Pons (tissue), 1 donor: Measurements from ENCODE around the gene SLIT2.

Source experiments
- DNase-seq: peaks from one replicate; pipeline ENCODE4 v3.0.0-alpha.2; 2016; ENCODE audit warnings: low spot score

SLIT2 gene

DNA sequence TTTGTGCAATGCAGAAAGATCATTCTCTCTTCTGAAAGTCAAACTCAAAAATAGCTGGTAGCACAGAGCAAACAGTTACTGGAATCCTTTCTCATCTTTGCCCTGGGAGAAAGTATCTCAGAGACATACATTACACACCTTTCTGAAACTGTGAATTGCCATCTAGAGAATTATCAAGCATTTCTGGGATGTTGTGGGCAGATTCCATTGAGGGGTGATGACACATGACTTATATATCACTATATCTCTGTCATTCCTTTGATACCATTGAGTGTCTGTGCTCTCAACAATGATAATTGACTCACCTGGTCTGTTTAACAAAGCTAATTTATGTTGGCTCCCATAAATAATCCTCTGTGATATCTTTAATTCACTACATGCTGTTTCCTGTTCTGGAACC lies 13.0 kb downstream of the SLIT2 start:
- DNase-seq, result no peak

DNA sequence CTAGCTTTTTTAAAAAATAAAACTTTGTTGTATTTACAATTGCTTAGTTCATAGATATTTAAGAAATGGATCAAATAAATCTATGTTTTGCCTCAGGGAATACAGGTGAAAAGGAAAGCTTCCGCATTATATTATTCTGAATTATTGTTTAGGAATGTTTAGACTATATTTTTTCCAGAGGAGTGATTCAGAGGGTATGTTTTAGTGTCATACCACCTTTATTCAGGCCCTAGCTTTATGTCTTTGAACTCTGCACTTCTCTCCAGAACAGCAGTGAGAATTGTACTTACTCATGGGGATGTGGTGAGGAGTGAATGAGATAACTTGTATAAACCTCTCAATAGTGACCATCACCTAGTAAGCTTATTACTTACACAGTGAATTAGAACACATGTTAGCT lies 14.0 kb downstream of the SLIT2 start:
- no peak for DNase-seq

DNA sequence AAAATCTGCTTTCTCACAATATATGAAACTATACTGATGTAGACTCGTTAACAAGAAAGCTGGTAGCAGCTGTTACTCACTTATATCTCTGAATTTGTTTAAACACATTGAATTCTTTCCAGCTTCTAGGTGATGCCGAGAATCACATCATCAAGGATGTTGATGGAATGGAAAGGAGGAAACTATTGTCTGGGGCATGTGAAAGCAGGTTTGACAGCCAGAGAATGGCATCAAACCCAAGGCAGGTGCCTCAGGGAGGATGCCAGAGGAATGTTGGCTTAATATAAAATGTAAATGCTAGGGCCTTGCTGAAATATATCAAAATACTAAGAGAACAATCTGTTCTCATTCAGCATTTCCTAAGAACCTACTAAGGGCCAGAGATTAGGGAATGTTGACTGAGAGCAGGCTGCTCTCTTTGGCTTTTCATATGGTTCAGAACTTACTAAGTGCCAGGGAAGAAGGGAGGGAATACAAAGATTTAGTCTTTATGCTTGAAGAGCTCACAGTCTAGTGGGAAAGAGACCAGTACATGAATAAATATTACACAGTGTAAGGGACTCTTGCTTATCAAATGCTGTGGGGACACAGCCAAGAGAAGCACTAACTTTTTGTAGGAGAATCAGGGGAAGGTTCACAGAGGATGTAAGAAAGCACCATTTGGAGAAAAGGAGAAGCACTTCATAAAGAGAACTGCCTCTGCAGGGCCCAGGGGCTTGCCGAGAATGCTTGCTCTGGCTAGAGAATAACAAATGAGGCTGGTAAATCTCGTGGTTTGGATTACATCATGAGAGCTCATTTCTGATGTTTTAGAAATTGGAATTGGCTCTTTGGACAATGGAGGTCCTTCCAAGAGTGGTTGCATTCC lies 14.7 kb downstream of the SLIT2 start:
- DNase-seq, result no peak

- no peak for DNase-seq
Observed at GRCh38 chr4:20268028-20268427, 16.3 kb downstream of the SLIT2 start.

DNA sequence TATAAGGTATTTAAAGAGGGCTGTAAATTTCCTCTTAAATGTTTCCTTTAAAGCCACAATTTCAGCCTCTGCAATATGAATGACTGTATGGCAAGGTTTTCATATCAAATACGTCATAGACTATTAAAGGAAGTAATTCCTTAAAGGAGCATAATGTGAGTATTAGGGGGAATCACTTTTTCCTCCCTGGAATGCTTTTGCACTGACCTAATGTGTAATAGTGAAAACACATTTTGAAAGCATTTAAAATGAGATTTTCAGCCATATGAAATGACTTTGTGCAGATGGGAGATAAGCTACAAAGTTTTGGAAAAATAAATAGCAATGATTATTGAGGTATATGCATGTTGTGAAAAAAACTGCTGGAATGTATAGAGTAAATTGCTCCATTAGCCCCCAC lies 17.6 kb downstream of the SLIT2 start:
- DNase-seq, result no peak

GRCh38 chr4:20271950-20272349 lies 20.2 kb downstream of the SLIT2 start:
- DNase-seq, result no peak

GRCh38 chr4:20272411-20272872 lies 20.7 kb downstream of the SLIT2 start:
- no peak for DNase-seq

GRCh38 chr4:20273793-20274192 lies 22.1 kb downstream of the SLIT2 start:
- DNase-seq, result no peak

DNA sequence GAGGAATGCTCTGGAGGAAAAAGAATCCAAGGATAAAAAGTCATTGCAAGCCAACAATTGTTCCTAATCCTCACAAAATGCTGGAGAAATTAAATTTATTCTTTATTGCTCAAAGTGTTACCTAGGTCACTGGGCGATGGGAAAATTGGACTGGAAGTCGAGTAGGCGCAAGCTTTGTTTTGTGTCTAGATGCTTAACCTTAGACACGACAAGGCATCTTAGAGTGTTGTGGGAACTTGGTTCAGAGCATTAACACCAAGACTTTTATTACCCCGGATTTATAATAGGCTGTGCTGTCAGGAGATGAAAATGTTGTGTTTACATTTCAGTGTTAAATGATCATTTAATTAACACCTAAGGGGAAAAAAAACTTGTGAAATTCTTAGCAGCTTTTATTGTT lies 25.1 kb downstream of the SLIT2 start:
- DNase-seq, result no peak

DNA sequence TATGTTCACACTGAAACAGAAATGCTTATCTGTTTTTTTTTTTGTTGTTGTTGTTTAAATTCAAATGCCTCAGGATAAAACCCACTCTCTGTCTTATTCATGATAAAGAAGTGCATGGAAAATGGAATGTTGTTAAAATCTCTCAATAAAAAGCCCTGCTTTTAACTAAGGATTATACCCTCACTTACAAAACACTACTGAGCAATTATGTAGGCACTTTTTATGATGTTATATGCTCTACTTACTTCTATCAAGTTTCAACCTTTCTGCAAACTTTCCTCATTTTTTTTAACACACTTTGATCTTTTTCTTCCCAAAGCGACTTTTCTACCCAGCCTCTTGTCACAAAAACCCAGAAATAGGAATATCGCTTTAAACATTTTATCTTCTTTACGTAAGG lies 26.5 kb downstream of the SLIT2 start:
- DNase-seq, result no peak

- no peak for DNase-seq
Observed at GRCh38 chr4:20279381-20279780, 27.7 kb downstream of the SLIT2 start.

GRCh38 chr4:20281453-20281852 lies 29.7 kb downstream of the SLIT2 start:
- no peak for DNase-seq

GRCh38 chr4:20283039-20283438 lies 31.3 kb downstream of the SLIT2 start:
- DNase-seq, result no peak

GRCh38 chr4:20284990-20285389 lies 33.3 kb downstream of the SLIT2 start:
- no peak for DNase-seq

GRCh38 chr4:20287246-20287645 lies 35.5 kb downstream of the SLIT2 start:
- DNase-seq, result no peak

- DNase-seq, result no peak
Observed at GRCh38 chr4:20288047-20288650, 36.4 kb downstream of the SLIT2 start.

DNA sequence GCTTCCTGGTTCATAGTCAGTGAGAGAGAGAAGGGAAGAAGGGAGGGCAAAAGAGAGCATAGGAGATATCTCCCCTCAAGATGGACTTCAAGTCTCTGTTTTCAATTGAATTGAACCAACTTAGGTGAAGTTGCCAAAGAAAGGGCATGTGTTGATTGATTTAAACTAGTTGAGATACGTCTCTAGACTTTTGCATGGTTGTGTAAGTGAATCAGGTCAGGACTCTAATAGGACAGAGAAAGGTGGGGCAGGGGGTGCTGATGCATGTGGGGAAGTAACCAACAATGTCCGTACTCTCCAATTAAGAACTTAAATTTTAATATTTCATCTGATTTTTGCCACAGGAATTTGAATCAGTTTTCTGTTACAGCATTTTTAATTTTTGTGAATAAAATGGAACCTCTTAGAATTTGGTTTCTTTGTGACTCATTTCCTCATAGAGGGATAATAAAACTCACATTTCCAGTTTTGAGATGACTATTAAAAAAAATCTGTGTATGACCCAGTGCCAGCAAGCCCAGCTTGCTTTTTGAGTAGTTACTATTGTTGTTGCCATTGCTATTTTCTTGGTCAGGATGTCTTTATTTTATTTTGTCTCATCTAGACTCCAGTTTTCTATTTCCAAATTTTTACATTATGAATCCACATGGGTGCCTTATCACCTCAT lies 37.3 kb downstream of the SLIT2 start:
- DNase-seq, result no peak

GRCh38 chr4:20289782-20290181 lies 38.1 kb downstream of the SLIT2 start:
- no peak for DNase-seq

DNA sequence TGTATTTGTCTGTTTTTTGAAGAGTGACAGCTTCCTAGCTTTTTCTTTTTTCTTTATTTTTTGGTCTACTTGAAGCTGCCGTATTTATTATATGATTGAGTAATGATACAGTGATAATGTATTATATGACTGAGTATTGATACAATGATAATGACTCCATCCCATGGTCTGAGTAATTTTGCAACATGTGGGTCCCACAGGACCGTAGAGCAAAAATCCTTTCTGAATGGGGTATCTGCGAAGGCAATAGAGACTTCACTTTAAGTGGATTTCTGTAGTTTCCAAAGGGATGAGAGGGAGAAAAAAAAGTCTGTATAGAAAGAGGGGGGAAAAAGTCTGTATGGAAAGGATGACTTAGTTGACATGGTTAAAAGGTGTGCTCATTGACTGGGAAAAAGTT lies 41.0 kb downstream of the SLIT2 start:
- DNase-seq, result no peak

DNA sequence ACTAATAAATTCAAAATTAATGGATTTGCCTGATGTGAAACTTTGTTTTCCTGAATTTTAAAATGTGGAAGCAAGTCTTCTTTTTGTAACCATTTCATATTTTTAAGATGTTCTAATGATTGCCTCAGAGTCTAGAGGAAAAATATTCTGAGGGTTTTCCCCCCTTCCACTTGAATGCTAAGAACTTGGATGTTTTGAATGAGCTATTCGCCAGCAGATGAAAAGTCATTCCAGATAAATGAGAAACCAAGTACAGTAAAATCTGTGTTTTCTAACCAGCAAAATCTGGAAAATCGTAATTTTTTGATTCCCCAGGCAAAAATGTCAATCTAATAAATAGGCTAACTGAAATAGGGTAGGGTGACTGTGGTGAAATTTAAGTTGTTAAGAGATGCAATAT lies 45.6 kb downstream of the SLIT2 start:
- DNase-seq, result no peak

DNA sequence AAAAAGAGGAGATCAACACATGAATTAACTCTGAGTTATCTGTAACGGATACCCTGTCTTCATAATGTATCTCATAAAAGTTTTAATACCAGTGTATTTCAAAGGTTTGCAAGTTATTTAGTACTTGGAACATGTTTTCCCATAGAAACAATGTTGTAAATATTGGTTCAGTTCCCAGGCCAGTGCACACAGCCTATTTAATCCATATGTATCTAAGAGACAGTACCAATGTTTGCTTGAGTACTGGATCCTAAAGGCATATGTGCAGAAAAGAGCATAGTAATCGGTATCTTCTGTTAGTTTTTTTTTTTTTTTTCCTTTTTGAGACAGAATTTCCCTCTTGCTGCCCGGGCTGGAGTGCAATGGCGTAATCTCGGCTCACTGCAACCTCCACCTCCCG lies 46.1 kb downstream of the SLIT2 start:
- no peak for DNase-seq

- DNase-seq, result no peak
Observed at GRCh38 chr4:20298455-20298854, 46.8 kb downstream of the SLIT2 start.

DNA sequence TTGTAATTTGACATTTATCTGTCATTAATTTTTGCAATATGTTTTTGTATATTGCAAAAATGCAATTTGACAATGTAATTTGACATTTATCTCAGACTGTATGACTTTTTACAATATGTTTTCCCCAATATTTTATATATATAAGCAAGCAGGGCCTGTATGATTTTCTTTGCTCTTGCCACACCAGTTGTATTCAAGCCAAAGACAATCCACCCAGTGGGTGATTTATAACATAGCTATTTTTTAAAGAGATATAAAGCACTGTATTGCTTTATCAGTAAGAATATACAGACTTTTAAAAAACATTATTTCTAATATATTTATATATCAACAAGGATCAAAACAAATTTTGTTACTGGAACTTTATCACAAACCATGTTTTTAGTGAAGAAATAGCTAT lies 47.3 kb downstream of the SLIT2 start:
- DNase-seq, result no peak
